Cortex of kidney (tissue), 1 donor: ENCODE results near the gene ABCF2.

Experiments
- DNase-seq: peaks from one replicate; lab custom pipeline; 2025; lab: John Stamatoyannopoulos, UW

The ABCF2 gene

GRCh38 chr7:151194188-151194587 lies 32.8 kb downstream of the ABCF2 start:
- DNase-seq = no peak

DNA sequence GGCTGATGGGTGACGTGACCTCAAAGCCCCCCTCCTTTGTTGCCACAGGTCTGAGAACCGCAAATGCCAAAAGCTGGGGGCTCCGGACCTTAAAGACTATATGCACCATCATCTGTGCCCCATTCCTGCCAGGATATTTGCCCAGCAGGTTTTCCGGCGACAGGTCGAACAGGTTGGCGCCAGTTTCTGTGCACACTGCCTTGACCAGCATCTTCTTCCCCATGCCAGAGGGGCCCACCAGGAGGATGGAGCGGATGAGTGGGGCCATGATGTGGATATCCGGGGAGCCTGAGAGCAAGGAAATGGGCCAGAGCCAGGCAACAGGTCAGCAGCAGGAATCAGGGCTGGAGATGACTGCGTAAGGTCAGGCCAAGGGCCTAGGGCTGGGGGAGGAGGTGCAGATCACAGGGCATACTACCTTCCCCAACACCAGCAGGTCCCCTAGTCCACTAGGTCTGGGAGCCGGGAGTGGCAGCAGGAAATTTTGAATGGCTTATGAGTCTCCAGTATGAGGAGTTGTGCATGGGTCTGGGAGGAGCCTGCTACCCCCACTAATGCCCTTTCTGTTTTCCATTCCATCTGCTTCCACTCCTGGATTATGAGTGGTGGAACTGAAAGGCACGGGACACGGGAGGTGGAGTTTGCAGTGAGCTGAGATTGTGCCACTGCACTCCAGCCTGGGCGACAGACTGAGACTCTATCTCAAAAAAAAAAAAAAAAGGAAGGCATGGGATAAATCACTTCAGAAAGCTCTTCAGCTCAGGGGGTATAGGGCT lies 33.6 kb downstream of the ABCF2 start:
- no peak for DNase-seq

DNA sequence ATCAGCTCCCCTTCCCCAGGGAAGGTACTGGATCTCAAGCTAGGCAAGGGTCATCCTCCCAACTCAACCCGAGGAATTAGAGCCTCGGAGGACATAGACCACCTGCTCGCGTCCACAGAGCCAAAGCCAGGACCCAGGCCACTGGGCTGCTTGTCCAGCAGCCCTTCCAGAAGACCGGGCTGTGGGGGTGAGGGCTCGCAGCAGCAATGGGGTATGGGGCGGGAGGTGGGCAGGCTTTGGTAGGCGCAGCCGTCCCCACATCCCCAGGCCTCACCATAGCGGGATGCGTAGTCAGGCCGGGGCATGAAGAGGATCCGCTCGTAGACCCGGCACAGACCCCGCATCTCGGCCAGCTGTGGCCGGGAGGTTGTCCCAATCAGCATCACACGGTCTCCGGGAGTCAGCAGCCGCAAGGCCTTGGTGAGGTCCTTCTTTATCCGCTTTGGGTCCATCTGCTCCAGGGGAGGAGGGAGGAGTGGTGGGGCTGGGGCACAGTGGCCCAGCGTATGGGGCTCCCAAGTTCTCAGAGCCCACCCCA lies 34.9 kb downstream of the ABCF2 start:
- no peak for DNase-seq

GRCh38 chr7:151191544-151191943 lies 35.5 kb downstream of the ABCF2 start:
- DNase-seq = no peak

DNA sequence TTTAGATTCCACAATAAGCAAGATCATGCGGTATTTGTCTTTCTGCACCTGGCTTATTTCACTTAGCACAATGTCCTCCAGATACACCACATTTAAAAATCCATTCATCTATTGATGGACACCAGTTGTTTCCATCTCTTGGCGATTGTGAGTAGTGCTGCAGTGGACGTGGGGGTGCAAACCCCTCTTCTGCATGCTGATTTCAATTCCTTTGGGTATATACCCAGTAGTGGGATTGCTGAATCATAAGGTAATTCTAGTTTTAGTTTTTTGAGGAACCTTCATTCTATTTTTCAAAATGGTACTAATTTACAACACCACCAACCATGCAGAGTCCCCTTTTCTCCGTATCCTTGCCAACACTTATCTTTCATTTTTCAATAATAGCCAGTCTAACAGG lies 38.0 kb downstream of the ABCF2 start:
- no peak for DNase-seq

DNA sequence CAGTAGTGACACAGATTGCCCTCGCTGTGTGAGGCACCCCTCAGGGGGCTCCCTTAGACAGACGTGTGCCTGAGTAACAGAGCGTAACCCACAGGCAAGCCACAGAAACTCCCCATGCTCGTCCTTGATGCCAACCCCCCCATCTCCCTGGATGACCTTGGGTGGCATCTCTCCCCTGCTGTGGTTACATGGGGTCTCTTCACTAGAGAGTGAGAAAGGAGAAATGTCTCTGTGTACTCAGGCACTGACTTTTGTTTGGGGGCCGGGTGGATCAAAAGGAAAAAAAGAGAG lies 38.8 kb downstream of the ABCF2 start:
- DNase-seq = no peak

DNA sequence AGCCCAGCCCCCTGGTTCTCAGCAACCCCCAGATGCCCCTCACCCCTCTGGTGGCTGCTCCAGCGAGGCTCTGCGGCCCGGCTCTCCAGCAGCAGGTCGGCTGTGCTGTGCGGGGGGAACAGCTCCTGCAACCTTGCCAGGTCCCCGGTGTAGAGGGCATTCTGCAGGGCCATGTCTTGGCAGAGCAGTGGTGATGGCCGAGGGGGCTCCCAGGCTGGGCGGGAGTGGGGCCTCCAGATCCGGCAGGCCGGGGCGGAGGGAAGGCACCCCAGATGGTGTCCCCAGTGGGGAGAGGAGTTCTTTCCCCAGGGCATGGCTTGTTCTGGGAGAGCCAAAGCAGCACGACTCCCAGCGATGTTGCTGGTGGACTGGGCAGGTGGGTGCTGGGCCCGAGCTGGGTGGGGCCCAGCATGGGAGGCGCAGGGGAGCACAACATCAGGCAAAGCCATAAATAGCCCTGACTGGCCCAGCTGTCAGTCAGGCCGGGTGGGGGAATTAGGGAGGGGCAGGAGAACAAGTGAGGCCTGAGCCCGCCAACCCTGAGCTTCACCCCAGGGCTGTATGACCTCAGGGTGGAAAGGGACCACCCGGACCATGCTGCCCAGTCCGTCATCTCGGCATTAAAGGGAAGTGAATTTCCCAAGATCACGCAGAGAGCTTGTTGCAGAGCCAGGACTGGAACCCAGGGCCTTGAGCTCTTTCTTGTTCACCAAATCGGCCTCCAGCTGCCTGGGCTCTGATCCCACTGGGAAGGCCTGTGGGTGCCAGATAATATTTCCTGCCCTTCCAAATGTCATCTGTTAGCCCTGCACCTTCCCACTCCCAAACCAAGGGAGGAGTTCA lies 39.4 kb downstream of the ABCF2 start:
- no peak for DNase-seq

- no peak for DNase-seq
Observed at GRCh38 chr7:151186640-151187408, 40.2 kb downstream of the ABCF2 start, which contains the start of gene ASB10. ASB10 (minus strand) TSS chr7:151187250; CDS start chr7:151187130, 120 bp downstream.

DNA sequence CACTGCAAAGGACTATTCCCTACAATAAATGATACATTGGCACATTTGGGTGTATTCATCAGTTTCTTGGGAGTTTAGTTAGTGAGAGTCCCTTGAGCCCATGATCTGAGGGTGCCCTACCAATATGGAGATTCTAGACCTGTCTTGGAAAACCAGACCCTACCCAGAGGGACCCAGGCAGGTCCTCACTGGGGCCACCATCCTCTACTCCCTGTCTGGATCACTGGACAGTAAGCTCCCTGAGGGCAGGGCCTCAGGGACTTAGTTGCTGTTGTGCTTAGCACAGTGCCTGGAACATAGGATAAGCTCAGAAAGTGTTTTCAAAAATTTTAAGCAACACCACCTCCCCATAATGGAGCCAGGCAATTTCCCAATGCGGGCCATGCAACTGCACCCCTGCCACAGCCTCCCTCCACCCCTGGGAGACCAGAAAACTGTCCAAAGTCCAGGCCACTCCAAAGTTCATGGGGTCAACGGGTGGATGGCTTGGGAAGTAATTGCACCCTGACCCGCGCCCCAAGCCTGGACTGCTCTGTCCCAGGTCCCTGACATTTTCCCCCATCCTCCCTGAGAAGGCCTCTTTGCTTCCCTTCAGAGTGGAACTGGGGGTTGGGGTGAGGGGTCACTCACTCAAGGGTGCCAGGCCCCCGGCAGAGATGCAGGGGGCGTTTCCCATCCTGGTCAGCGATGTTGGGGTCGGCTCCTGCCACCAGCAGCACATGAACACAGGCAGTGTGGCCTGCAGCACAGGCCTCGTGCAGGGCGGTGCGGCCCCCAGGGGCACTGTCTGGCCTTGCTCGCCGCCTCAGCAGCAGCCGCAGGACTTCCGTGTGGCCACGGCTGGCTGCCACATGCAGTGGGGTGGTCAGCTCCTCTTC lies 41.0 kb downstream of the ABCF2 start:
- no peak for DNase-seq

DNA sequence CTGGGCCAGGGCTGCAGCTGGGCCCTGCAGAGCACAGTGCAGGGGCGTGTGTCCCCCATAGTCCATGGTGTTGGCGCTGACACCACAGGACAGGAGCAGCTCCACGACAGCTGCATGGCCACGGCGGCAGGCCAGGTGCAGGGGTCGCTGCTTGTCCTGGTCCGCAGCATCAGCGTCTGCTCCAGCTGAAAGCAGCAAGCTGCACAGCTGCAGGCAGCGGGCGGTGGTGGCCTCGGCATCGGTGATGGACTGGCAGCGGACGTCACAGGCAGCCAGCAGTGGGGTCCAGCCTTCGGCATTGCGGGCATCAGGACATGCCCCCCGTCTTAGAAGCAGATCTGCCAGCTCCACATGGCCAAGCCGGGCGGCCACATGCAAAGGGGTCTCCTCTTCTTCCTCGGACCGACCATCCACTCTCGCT lies 46.0 kb downstream of the ABCF2 start:
- DNase-seq = no peak

- no peak for DNase-seq
Observed at GRCh38 chr7:151179946-151180345, 47.1 kb downstream of the ABCF2 start.

DNA sequence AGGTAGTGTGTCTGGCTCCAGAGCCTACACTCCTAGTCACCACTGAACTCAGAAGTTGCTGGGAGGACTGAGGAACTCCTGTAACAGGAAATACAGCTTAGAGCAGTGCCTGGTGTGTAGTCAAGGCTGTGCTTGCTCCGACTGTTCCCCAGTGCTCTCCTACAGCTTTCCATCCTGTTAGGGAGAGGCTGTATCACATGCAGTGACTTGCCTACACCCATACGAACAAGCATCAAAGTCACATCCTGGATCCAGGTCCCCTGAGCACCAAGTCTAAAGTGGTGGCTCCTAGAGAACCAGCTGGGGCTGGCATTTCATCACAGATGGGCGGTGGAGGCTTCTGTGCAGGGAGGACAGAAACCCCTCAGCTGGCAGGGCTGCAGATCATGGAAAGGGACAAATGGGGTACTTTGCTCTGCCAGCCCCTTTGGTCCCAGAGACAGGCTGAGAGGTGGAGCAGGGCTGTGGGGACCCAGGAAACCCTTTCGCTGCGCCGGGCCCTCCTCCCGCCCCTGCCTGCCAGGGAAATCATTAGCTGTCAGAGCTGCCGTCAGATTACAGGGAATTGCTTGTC lies 47.6 kb downstream of the ABCF2 start:
- no peak for DNase-seq

DNA sequence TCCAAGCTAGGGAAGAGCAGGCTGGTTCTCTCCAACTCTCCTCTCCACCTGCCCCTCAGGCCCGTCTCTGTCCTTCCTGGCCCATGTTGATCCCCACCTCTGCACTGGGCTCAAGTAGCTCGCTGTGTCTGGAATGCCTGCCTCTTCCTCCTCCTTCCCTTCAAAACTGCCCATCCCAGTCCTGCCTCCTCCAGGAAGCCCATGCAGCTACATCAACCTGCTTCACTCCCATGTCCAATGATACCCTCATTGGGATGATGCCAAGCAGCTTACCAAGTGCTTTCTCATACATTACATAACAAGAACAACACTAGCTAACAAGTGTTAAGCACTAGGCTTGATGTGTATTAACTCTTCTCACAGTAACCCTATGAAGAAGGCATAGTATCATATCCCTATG lies 48.2 kb downstream of the ABCF2 start:
- DNase-seq = no peak

DNA sequence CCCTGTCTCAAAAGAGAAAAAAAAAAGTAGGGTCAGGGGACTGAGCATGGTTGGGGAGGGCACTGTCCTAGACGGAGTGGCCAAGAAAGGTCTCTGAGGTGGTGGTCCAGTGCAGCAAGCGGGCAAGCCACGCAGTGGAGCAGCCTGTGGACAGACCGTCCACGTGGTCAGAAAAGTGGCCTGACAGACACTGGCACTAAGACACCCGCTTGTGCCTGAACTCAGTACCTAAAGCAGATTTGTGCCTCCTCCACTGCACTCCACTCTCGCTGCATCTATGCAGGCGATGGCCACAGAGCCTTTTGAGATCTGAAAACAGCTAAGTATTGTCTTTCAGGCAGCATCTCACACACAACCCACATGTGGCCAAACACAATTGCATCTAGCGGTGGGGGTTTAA lies 48.8 kb downstream of the ABCF2 start:
- no peak for DNase-seq

DNA sequence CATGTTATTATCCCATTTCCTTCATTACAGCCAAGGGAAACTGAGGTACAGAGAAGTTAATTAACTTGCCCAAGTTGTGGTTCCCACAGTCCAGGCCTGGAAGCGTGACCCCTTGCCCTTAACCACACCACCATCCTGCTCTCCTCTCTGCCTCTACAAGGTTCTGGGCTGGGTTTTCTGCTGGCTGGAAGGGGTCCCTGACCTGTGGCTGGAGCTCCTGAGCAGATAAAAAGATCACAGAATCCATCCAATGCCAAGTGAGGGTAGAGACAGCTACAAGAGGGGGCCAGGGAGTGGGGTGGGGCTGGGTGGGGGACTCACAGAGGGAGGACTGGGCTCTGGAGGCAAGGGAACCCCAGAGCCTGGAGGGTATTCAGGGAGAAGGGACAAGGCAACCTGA lies 49.7 kb downstream of the ABCF2 start:
- no peak for DNase-seq

GRCh38 chr7:151176401-151176800 lies 50.6 kb downstream of the ABCF2 start:
- DNase-seq = no peak

GRCh38 chr7:151175793-151176311 lies 51.2 kb downstream of the ABCF2 start:
- DNase-seq = no peak

GRCh38 chr7:151175047-151175792 lies 51.8 kb downstream of the ABCF2 start:
- no peak for DNase-seq

GRCh38 chr7:151174246-151175046 lies 52.6 kb downstream of the ABCF2 start:
- DNase-seq = no peak
